Measurements from ENCODE around the gene TENM3.

DNA sequence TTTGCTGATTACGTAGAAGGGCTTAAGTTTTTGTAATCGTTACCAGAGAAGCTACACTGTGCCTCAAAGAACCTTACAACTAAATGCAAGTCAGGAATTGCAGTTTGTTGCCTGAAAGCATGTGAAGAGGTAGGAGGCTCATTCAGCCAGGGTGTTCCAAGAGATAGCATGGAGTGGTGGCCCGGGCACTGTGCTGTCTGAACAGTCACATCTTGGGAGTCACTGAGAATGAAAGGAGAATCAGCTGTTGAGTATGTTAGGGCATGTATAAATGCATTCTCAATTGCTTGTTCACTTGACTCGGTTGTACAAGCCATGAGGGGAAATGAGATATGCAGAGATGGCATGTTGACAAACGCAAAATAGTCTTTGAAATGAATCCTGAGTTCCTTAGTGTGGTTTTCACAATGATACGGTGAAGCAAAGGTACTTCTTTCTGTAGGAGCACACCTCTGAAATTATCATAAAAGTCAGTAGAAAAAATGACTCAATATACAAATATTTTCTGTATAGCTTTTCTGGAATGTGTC is 513.0 kb downstream of the TENM3 start:
- TF ChIP-seq, protein P1, sequence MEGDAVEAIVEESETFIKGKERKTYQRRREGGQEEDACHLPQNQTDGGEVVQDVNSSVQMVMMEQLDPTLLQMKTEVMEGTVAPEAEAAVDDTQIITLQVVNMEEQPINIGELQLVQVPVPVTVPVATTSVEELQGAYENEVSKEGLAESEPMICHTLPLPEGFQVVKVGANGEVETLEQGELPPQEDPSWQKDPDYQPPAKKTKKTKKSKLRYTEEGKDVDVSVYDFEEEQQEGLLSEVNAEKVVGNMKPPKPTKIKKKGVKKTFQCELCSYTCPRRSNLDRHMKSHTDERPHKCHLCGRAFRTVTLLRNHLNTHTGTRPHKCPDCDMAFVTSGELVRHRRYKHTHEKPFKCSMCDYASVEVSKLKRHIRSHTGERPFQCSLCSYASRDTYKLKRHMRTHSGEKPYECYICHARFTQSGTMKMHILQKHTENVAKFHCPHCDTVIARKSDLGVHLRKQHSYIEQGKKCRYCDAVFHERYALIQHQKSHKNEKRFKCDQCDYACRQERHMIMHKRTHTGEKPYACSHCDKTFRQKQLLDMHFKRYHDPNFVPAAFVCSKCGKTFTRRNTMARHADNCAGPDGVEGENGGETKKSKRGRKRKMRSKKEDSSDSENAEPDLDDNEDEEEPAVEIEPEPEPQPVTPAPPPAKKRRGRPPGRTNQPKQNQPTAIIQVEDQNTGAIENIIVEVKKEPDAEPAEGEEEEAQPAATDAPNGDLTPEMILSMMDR (conservative IDR thresholded peaks at IDR 0.05; ENCODE audit: low read length) = no peak
- TF ChIP-seq EZH2phosphoT487 (IDR thresholded peaks at IDR 0.05; ENCODE audit: borderline replicate concordance, low read depth, low read length) = no peak

Data from OCI-LY7 (cell line).